ENCODE data around the gene COL6A1. TPM values are rescaled to one million over a fixed set of nuclear protein-coding genes. Genes with fewer than 3 reads are reported as not detected.
A peak's percentile ranks its signal among the peaks of the same experiment; 100 is the strongest.

Gene COL6A1
- total RNA-seq, 1 donor from 2014 or later = 12.6 TPM

GRCh38 chr21:45942755-45943629 is 38.6 kb upstream of the COL6A1 start:
- Histone ChIP-seq H3K27ac (no peak overlapping the region), H3K4me2 (no peak overlapping the region), H3K9me3 (ENCODE audit: low read depth) (no peaks in the 10 kb centered on the region), H3K36me3 (no peaks in the 10 kb centered on the region), H3K4me1 (no peaks in the 10 kb centered on the region), H3K4me3 (no peak overlapping the region), H3F3A (ENCODE audit: low read depth) (no peaks in the 10 kb centered on the region), H2AFZ (replicated peaks) (no peak overlapping the region), H3K27me3 (no peaks in the 10 kb centered on the region), H3K79me2 (ENCODE audit: low read depth) (no peaks in the 10 kb centered on the region), H3K9ac (no peak overlapping the region), H4K20me1 (ENCODE audit: low read depth) (no peaks in the 10 kb centered on the region)
- Mint-ChIP-seq H3K27me3 (ENCODE audit: insufficient read depth, low read depth) (no peaks in the 10 kb centered on the region), H3K4me1 (no peaks in the 10 kb centered on the region), H3K27ac (no peak overlapping the region), H3K9me3 (no peaks in the 10 kb centered on the region), H3K36me3 (no peaks in the 10 kb centered on the region), H3K4me3 (peak overlapping the region; percentile 54)
- DNase-seq (ENCODE audit: low spot score) = no peak
- TF ChIP-seq EZH2phosphoT487 (IDR thresholded peaks at IDR 0.05) (no peak), EZH2 (IDR thresholded peaks at IDR 0.05) (no peak)
- TF ChIP-seq, protein P1, sequence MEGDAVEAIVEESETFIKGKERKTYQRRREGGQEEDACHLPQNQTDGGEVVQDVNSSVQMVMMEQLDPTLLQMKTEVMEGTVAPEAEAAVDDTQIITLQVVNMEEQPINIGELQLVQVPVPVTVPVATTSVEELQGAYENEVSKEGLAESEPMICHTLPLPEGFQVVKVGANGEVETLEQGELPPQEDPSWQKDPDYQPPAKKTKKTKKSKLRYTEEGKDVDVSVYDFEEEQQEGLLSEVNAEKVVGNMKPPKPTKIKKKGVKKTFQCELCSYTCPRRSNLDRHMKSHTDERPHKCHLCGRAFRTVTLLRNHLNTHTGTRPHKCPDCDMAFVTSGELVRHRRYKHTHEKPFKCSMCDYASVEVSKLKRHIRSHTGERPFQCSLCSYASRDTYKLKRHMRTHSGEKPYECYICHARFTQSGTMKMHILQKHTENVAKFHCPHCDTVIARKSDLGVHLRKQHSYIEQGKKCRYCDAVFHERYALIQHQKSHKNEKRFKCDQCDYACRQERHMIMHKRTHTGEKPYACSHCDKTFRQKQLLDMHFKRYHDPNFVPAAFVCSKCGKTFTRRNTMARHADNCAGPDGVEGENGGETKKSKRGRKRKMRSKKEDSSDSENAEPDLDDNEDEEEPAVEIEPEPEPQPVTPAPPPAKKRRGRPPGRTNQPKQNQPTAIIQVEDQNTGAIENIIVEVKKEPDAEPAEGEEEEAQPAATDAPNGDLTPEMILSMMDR (IDR thresholded peaks at IDR 0.05) = no peak

DNA sequence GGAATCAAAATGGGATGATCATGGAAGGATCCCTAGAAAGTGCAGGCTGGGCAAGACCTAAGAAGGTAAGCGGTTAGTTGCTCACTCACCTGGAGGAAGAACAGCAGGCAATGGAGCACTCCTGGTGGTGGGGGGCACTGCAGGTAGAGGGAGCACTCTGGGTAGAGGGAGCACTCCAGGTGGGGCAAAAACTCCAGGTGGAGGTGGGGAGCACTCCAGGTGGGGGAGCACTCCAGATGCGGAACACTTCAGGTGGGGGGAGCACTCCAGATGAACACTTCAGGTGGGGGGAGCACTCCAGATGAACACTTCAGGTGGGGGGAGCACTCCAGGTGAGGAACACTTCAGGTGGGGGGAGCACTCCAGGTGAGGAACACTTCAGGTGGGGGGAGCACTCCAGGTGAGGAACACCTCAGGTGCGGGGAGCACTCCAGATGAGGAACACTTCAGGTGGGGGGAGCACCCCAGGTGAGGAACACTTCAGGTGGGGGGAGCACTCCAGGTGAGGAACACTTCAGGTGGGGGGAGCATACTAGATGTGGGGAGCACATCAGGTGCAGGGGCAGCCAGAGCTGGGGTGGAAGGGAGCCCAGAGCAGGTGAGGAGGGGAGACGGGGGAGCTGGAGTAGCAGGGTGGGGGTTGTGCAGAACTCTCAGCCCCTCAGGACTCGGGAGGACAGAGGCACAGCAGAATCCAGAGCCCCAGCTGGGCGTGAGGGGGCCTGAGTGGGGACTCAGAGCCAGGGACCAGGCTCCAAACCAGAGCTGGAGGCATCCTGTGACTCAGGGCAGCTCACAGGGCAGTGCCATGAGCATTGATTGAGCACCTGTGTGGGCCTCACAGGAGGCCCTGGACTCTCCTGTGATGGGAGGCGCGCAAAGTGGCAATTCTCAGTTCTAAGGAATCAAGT is 37.7 kb upstream of the COL6A1 start:
- Mint-ChIP-seq H3K4me1 (no peaks in the 10 kb centered on the region), H3K9me3 (no peaks in the 10 kb centered on the region), H3K27me3 (ENCODE audit: insufficient read depth, low read depth) (peaks cover 2% of the 10 kb centered on the region), H3K36me3 (no peaks in the 10 kb centered on the region), H3K27ac (no peak overlapping the region), H3K4me3 (peak overlapping the region; percentile 54)
- H3K36me3 ChIP-seq = no peaks in the 10 kb centered on the region
- H3K27me3 ChIP-seq = no peaks in the 10 kb centered on the region
- H3K79me2 ChIP-seq (ENCODE audit: low read depth) = no peaks in the 10 kb centered on the region
- no peak overlapping the region for H3K9ac ChIP-seq
- no peak overlapping the region for H3K27ac ChIP-seq
- TF ChIP-seq, protein P1 (IDR thresholded peaks at IDR 0.05) = no peak
- TF ChIP-seq EZH2 (IDR thresholded peaks at IDR 0.05) (no peak), EZH2phosphoT487 (IDR thresholded peaks at IDR 0.05) (no peak)
- H3K4me2 ChIP-seq = no peak overlapping the region
- H3K4me3 ChIP-seq = no peak overlapping the region
- H3F3A ChIP-seq (ENCODE audit: low read depth) = no peaks in the 10 kb centered on the region
- H3K4me1 ChIP-seq = no peaks in the 10 kb centered on the region
- no peaks in the 10 kb centered on the region for H4K20me1 ChIP-seq (ENCODE audit: low read depth)
- no peak overlapping the region for H2AFZ ChIP-seq (replicated peaks)
- H3K9me3 ChIP-seq (ENCODE audit: low read depth) = no peaks in the 10 kb centered on the region
- no peak for DNase-seq (ENCODE audit: low spot score)

DNA sequence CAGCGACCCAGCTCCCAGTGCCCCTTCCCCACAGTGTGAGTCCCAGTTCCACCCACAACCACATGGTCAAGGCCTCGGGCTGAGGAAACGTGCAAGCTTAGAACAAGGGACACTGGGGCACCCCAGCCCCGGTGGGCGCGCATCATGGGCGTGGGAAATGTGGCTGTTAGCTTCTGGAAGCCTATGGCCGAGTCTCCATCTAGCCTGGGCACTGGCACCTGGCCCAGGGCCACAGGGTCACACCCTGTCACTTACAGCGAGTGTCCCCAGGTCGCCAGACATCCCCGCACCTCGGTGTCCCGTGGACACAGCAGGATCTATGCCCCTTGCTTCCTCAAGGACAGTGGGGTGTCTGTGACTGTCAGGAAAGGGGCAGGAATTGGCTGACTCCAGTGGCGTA is 37.0 kb upstream of the COL6A1 start:
- DNase-seq (ENCODE audit: low spot score) = no peak
- Histone ChIP-seq H3K4me1 (no peaks in the 10 kb centered on the region), H3K36me3 (no peaks in the 10 kb centered on the region), H2AFZ (replicated peaks) (no peak overlapping the region), H3K9me3 (ENCODE audit: low read depth) (no peaks in the 10 kb centered on the region), H3K4me3 (no peak overlapping the region), H3K4me2 (no peak overlapping the region), H3K27me3 (no peaks in the 10 kb centered on the region), H3F3A (ENCODE audit: low read depth) (no peaks in the 10 kb centered on the region), H4K20me1 (ENCODE audit: low read depth) (no peaks in the 10 kb centered on the region), H3K79me2 (ENCODE audit: low read depth) (no peaks in the 10 kb centered on the region), H3K9ac (no peak overlapping the region), H3K27ac (no peak overlapping the region)
- Mint-ChIP-seq H3K36me3 (no peaks in the 10 kb centered on the region), H3K9me3 (no peaks in the 10 kb centered on the region), H3K4me1 (no peaks in the 10 kb centered on the region), H3K4me3 (no peak overlapping the region), H3K27ac (no peak overlapping the region), H3K27me3 (ENCODE audit: insufficient read depth, low read depth) (peaks cover 2% of the 10 kb centered on the region)
- TF ChIP-seq EZH2phosphoT487 (IDR thresholded peaks at IDR 0.05) (no peak), EZH2 (IDR thresholded peaks at IDR 0.05) (no peak)
- TF ChIP-seq, protein P1 (IDR thresholded peaks at IDR 0.05) = no peak

All from neural progenitor cell (in vitro differentiated cells).